ENCODE measurements around the gene HOXB4.

The HOXB4 gene

DNA sequence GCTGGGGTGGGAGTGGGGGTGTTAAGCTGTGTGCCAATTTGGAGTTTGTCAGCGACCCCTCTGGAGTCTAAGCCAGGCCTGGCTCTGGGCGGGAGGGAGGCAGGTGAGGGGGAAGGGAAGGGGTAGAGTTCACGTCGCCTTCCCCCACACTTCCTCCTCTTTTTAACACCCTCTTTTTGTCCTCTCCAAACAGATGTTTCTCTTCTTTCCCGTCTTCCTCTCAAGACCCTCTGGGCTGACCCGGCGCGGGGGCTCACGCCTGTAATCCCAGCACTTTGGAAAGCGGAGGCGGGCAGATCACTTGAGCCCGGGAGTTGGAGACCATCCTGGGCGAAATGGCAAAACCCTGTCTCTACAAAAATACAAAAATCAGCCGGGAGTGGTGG, 50.6 kb downstream of the HOXB4 start:
- DNase-seq = no peak

DNA sequence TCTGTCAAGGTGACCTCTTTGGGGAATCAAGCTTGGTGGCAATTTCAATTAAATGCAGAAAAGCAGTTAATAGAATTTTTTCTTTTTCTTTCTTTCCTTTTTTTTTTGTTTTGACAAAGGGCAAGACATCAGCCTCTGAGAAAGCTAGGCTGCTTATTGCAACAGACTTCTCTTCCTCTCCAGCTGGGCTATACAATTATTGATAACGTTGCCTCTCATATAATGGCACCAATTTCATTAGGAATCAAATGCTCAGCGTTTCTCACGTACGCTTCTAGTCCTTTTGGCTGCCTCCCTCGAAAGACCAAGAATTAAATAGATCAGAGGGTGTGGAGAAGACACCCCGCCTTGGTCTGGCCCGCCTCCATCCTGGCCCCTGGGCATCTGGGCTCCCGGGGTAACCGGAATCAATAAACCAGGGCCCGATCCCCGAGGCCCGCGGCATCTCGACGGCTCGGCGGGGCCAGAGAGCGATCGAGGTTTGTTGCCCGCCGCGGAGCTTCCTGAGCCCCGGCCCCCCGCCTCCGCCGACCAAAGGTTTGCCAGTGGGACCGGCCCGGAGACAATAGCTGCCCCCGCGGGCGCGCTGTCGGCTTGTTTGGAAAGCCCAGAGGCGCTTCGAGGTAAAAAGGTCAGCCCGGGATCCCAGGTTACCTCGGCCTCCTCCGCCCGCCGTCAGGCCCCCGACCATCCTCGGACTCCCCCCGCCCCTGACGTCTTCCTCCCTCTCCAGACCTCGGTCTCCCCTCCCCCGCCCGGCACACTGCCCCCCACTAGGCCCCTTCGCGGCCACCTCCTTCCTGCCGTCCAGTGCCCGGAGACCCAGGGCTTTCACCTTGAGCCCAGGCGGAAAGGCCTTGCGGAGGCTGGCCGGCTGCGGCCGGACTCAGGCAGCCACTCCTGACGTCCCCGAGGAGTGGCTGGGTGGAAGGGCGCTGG, 51.3 kb downstream of the HOXB4 start:
- DNase-seq = no peak

Data from DMS53 (cell line).